Measurements from ENCODE around the gene KCNJ6.

KCNJ6 gene

GRCh38 chr21:37845535-37845934 lies 70.7 kb downstream of the KCNJ6 start:
- H3K4me3 ChIP-seq (ENCODE audit: low read length) = no peak overlapping the region
- peaks cover 3% of the 10 kb centered on the region; the same call in 1 of the 2 replicates for H3K4me1 ChIP-seq (ENCODE audit: control insufficient read depth, insufficient read depth, low read length)
- DNase-seq (ENCODE audit: low read depth, low spot score) = no peak
- H3K27ac ChIP-seq (ENCODE audit: low read length) = no peak overlapping the region
- H3K36me3 ChIP-seq (ENCODE audit: control insufficient read depth, insufficient read depth, low read length) = no peaks in the 10 kb centered on the region
- no peaks in the 10 kb centered on the region; the same call in 1 of the 2 replicates for H3K27me3 ChIP-seq (ENCODE audit: control insufficient read depth, insufficient read depth, low read length)
- H3K9me3 ChIP-seq (ENCODE audit: control insufficient read depth, insufficient read depth, low read length) = no peaks in the 10 kb centered on the region
- WGBS (ENCODE audit: insufficient coverage, insufficient read length) = no CpG with 5 or more reads among the region's 3 CpGs

- WGBS (ENCODE audit: insufficient coverage, insufficient read length) = no CpG with 5 or more reads among the region's 1 CpG
- no peak for DNase-seq (ENCODE audit: low read depth, low spot score)
- H3K9me3 ChIP-seq (ENCODE audit: control insufficient read depth, insufficient read depth, low read length) = no peaks in the 10 kb centered on the region
- H3K27ac ChIP-seq (ENCODE audit: low read length) = no peak overlapping the region
- H3K4me1 ChIP-seq (ENCODE audit: control insufficient read depth, insufficient read depth, low read length) = peaks cover 2% of the 10 kb centered on the region; the same call in 1 of the 2 replicates
- H3K27me3 ChIP-seq (ENCODE audit: control insufficient read depth, insufficient read depth, low read length) = no peaks in the 10 kb centered on the region; the same call in 1 of the 2 replicates
- H3K4me3 ChIP-seq (ENCODE audit: low read length) = no peak overlapping the region
- H3K36me3 ChIP-seq (ENCODE audit: control insufficient read depth, insufficient read depth, low read length) = no peaks in the 10 kb centered on the region
Observed at GRCh38 chr21:37843191-37843590, 73.1 kb downstream of the KCNJ6 start.

DNA sequence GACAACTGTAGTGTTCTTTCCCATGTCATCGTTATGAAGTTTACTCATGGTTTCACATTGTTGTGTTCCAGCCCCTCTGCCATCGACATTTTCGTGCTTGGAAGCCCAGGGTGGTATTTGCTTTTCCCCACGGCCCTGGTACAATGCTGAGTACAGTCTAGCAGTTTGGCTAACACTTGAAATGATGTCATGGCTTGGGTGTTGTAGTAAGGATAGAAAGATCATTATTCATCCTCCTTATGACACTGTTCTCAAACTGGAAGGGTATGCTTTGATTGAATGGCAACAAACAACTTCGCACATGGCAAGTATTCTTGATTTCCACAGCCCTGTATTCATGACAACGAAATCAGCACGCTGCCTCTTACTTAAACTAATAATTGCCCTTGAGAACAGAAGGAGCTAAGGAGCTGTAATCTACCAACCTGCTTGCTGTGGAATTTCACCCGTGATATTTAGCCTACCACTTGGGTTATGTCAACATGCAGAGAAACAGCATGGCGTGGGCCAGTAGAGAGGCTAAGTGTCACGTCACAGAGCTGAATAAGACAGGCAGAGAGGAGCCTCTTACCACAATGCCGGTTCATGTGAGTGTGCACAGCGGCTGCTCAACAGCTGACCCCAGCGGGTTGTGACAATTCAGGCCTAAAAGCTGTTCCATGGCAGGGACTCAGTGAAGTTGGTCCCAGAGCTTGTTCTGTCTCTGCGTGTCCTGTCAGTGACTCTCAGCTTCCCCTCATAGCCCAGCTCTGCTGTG lies 73.9 kb downstream of the KCNJ6 start:
- Histone ChIP-seq H3K36me3 (ENCODE audit: control insufficient read depth, insufficient read depth, low read length) (no peaks in the 10 kb centered on the region), H3K4me3 (ENCODE audit: low read length) (no peak overlapping the region), H3K9me3 (ENCODE audit: control insufficient read depth, insufficient read depth, low read length) (no peaks in the 10 kb centered on the region), H3K4me1 (ENCODE audit: control insufficient read depth, insufficient read depth, low read length) (peaks cover 2% of the 10 kb centered on the region; the same call in 1 of the 2 replicates), H3K27me3 (ENCODE audit: control insufficient read depth, insufficient read depth, low read length) (no peaks in the 10 kb centered on the region; the same call in 1 of the 2 replicates), H3K27ac (ENCODE audit: low read length) (no peak overlapping the region)
- no peak for DNase-seq (ENCODE audit: low read depth, low spot score)
- WGBS (ENCODE audit: insufficient coverage, insufficient read length) = no CpG with 5 or more reads among the region's 14 CpGs

DNA sequence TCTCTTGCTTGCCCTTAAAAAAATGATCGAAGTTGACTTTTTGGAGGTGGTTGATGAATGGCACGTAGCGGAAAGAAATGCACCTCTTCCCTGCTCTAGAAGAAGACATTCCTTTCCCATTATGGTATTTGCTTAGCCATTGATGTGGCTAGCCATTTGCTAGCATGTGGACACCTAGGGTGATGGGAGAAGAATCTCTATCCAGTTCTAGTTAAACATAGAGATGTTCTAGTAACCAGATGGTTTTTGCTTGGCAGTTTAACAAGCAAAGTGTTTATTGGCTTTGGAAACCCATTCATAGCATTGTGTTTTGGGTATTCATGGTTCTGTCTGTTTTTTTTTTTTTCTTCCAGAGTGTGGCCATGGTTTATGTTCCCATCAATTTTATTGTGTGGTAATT lies 78.9 kb downstream of the KCNJ6 start:
- no peak for DNase-seq (ENCODE audit: low read depth, low spot score)
- no peak overlapping the region for H3K27ac ChIP-seq (ENCODE audit: low read length)
- no peaks in the 10 kb centered on the region for H3K36me3 ChIP-seq (ENCODE audit: control insufficient read depth, insufficient read depth, low read length)
- no peaks in the 10 kb centered on the region for H3K27me3 ChIP-seq (ENCODE audit: control insufficient read depth, insufficient read depth, low read length)
- no peak overlapping the region for H3K4me3 ChIP-seq (ENCODE audit: low read length)
- WGBS (ENCODE audit: insufficient coverage, insufficient read length) = no CpG with 5 or more reads among the region's 3 CpGs
- no peaks in the 10 kb centered on the region for H3K9me3 ChIP-seq (ENCODE audit: control insufficient read depth, insufficient read depth, low read length)
- H3K4me1 ChIP-seq (ENCODE audit: control insufficient read depth, insufficient read depth, low read length) = 0 out of 2 replicates have a peak, but pooled peaks cover 2% of the 10 kb centered on the region

GRCh38 chr21:37835481-37835880 lies 80.8 kb downstream of the KCNJ6 start:
- H3K4me3 ChIP-seq (ENCODE audit: low read length) = no peak overlapping the region
- no peak overlapping the region for H3K27ac ChIP-seq (ENCODE audit: low read length)
- H3K27me3 ChIP-seq (ENCODE audit: control insufficient read depth, insufficient read depth, low read length) = no peaks in the 10 kb centered on the region
- H3K9me3 ChIP-seq (ENCODE audit: control insufficient read depth, insufficient read depth, low read length) = no peaks in the 10 kb centered on the region
- H3K4me1 ChIP-seq (ENCODE audit: control insufficient read depth, insufficient read depth, low read length) = 0 out of 2 replicates have a peak, but pooled peaks cover 2% of the 10 kb centered on the region
- H3K36me3 ChIP-seq (ENCODE audit: control insufficient read depth, insufficient read depth, low read length) = no peaks in the 10 kb centered on the region
- WGBS (ENCODE audit: insufficient coverage, insufficient read length) = no CpG with 5 or more reads among the region's 3 CpGs
- no peak for DNase-seq (ENCODE audit: low read depth, low spot score)

DNA sequence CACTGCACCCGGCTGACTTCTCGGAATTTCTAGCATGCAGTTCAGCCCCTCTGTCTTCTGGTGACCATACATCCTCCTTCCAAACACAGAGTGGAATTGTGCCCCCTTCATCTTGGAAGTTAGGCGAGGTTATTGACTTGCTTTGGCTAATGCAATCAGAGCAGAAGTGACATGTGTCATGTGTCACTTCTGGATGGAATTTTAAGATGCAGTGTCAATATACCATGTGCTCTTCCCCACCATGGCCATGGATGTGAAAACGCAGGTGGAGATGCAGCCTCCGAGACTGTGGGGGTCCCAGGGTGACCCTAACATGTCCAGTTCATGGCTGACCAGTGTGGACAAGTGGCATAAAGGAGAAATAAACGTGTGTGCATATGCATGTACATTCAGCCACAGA lies 83.0 kb downstream of the KCNJ6 start:
- H3K4me1 ChIP-seq (ENCODE audit: control insufficient read depth, insufficient read depth, low read length) = 0 out of 2 replicates have a peak, but pooled peaks cover 2% of the 10 kb centered on the region
- WGBS (ENCODE audit: insufficient coverage, insufficient read length) = no CpG with 5 or more reads among the region's 6 CpGs
- no peak overlapping the region for H3K27ac ChIP-seq (ENCODE audit: low read length)
- H3K27me3 ChIP-seq (ENCODE audit: control insufficient read depth, insufficient read depth, low read length) = no peaks in the 10 kb centered on the region
- DNase-seq (ENCODE audit: low read depth, low spot score) = no peak
- no peaks in the 10 kb centered on the region for H3K9me3 ChIP-seq (ENCODE audit: control insufficient read depth, insufficient read depth, low read length)
- H3K4me3 ChIP-seq (ENCODE audit: low read length) = no peak overlapping the region
- H3K36me3 ChIP-seq (ENCODE audit: control insufficient read depth, insufficient read depth, low read length) = no peaks in the 10 kb centered on the region

GRCh38 chr21:37829447-37829846 lies 86.8 kb downstream of the KCNJ6 start:
- Histone ChIP-seq H3K27ac (ENCODE audit: low read length) (no peak overlapping the region), H3K4me1 (ENCODE audit: control insufficient read depth, insufficient read depth, low read length) (0 out of 2 replicates have a peak, but pooled peaks cover 2% of the 10 kb centered on the region), H3K36me3 (ENCODE audit: control insufficient read depth, insufficient read depth, low read length) (no peaks in the 10 kb centered on the region), H3K4me3 (ENCODE audit: low read length) (no peak overlapping the region), H3K9me3 (ENCODE audit: control insufficient read depth, insufficient read depth, low read length) (no peaks in the 10 kb centered on the region), H3K27me3 (ENCODE audit: control insufficient read depth, insufficient read depth, low read length) (no peaks in the 10 kb centered on the region)
- DNase-seq (ENCODE audit: low read depth, low spot score) = no peak
- no CpG with 5 or more reads among the region's 4 CpGs for WGBS (ENCODE audit: insufficient coverage, insufficient read length)

GRCh38 chr21:37828991-37829390 lies 87.3 kb downstream of the KCNJ6 start:
- no peaks in the 10 kb centered on the region for H3K36me3 ChIP-seq (ENCODE audit: control insufficient read depth, insufficient read depth, low read length)
- WGBS (ENCODE audit: insufficient coverage, insufficient read length) = no CpG with 5 or more reads among the region's 6 CpGs

DNA sequence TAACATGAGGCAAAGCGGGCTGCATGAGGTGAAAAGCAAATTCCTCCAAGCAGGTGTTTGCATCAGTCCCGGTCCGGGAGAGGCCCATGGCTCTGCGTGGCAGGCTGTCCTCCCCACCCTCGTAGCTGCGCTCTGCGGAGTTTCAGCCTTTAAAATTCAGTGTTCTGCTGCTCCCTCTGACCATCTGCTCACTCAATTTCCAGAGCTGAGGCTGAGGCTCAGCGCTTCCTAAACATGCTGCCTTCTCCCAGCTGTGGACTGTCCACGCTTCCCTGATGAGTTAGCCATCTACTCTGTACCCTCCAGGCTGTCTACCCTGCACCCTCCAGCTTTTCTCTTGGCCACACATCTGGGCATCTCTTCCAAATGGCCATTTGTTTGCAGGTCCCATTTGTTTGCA lies 87.7 kb downstream of the KCNJ6 start:
- Histone ChIP-seq H3K27me3 (ENCODE audit: control insufficient read depth, insufficient read depth, low read length) (no peaks in the 10 kb centered on the region), H3K27ac (ENCODE audit: low read length) (no peak overlapping the region), H3K36me3 (ENCODE audit: control insufficient read depth, insufficient read depth, low read length) (no peaks in the 10 kb centered on the region), H3K9me3 (ENCODE audit: control insufficient read depth, insufficient read depth, low read length) (no peaks in the 10 kb centered on the region), H3K4me3 (ENCODE audit: low read length) (no peak overlapping the region), H3K4me1 (ENCODE audit: control insufficient read depth, insufficient read depth, low read length) (0 out of 2 replicates have a peak, but pooled peaks cover 2% of the 10 kb centered on the region)
- no peak for DNase-seq (ENCODE audit: low read depth, low spot score)
- no CpG with 5 or more reads among the region's 9 CpGs for WGBS (ENCODE audit: insufficient coverage, insufficient read length)

More at GRCh38 chr21:37828991-37829390, 87.3 kb downstream of the KCNJ6 start:
- Histone ChIP-seq H3K4me3 (ENCODE audit: low read length) (no peak overlapping the region), H3K27me3 (ENCODE audit: control insufficient read depth, insufficient read depth, low read length) (no peaks in the 10 kb centered on the region), H3K9me3 (ENCODE audit: control insufficient read depth, insufficient read depth, low read length) (no peaks in the 10 kb centered on the region), H3K27ac (ENCODE audit: low read length) (no peak overlapping the region), H3K4me1 (ENCODE audit: control insufficient read depth, insufficient read depth, low read length) (0 out of 2 replicates have a peak, but pooled peaks cover 2% of the 10 kb centered on the region)
- no peak for DNase-seq (ENCODE audit: low read depth, low spot score)

DNA sequence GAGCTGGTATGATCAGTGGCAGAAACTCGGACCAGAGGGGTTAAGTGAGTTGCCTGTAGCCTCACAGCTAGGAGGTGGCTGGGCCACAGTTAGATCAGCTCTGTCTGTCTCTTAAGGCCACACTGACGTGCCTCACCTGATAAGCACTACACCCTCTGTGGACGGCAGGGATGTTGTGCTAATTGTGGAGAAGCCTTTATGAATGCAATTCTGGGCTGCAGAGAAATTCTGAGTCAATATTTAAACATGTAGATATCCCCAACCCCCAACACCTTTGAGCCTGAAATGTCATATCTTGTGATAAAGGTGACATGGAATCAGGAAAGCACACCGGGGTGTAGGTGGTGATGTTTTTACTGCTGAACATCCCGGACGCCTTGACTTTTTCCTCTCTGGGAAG lies 88.3 kb downstream of the KCNJ6 start:
- Histone ChIP-seq H3K27me3 (ENCODE audit: control insufficient read depth, insufficient read depth, low read length) (no peaks in the 10 kb centered on the region), H3K27ac (ENCODE audit: low read length) (no peak overlapping the region), H3K4me3 (ENCODE audit: low read length) (no peak overlapping the region), H3K4me1 (ENCODE audit: control insufficient read depth, insufficient read depth, low read length) (no peaks in the 10 kb centered on the region), H3K36me3 (ENCODE audit: control insufficient read depth, insufficient read depth, low read length) (no peaks in the 10 kb centered on the region), H3K9me3 (ENCODE audit: control insufficient read depth, insufficient read depth, low read length) (no peaks in the 10 kb centered on the region)
- DNase-seq (ENCODE audit: low read depth, low spot score) = no peak
- no CpG with 5 or more reads among the region's 6 CpGs for WGBS (ENCODE audit: insufficient coverage, insufficient read length)
